PC-3 (cell line): Measurements from ENCODE around the gene BCAS1.

Source experiments
- CTCF ChIP-seq: fragments of 300-600 bp; sonication (generic); conservative IDR thresholded peaks from 2 replicates; pipeline ENCODE4 v1.5.1; 2017; ENCODE audit warnings: antibody characterized with exemption, low read depth, mild to moderate bottlenecking, low read length
- EZH2 ChIP-seq: fragments of 300-600 bp; sonication (generic); IDR thresholded peaks from one replicate; pipeline ENCODE4 v1.6.1; 2017; ENCODE audit warnings: antibody characterized with exemption, mild to moderate bottlenecking, low read length; ENCODE audit not compliant: unreplicated experiment
- EZH2phosphoT487 ChIP-seq: fragments of 300-600 bp; sonication (generic); IDR thresholded peaks from 2 replicates; pipeline ENCODE4 v1.6.1; 2018; ENCODE audit warnings: mild to moderate bottlenecking, antibody characterized with exemption, low read length, borderline replicate concordance

GRCh38 chr20:54110041-54110440 is 39.6 kb upstream of the BCAS1 start:
- no peak for TF ChIP-seq CTCF
- TF ChIP-seq EZH2: no peak
- TF ChIP-seq EZH2phosphoT487: no peak
